H1 (cell line): ENCODE data around the gene TIMD4. TPM values are rescaled to one million over a fixed set of nuclear protein-coding genes. Genes with fewer than 3 reads are reported as not detected.
A peak's percentile ranks its signal among the peaks of the same experiment; 100 is the strongest.

Experiments
- BRCA1 ChIP-seq: IDR thresholded peaks from 2 replicates; pipeline ENCODE4 v1.6.1; 2012; ENCODE audit warnings: low read depth, low read length, improper control_type of control experiment
- HDAC2 ChIP-seq, 2 experiments: fragments of 300-600 bp in 1 of 2; sonication (generic) in 1 of 2; IDR thresholded peaks; 2 replicates each; pipeline ENCODE4 v1.6.1; 2011 to 2012; ENCODE audit warnings: low read depth in 2 of 2, low read length in 2 of 2, mild to moderate bottlenecking in 2 of 2, moderate library complexity in 2 of 2, borderline replicate concordance in 1 of 2, inconsistent platforms in 1 of 2
- HDAC6 ChIP-seq: IDR thresholded peaks from one replicate; pipeline ENCODE4 v1.7.1; 2012; ENCODE audit warnings: low read depth, mild to moderate bottlenecking, inconsistent platforms, low read length, moderate library complexity
- SAP30 ChIP-seq: fragments of 300-600 bp; sonication (generic); IDR thresholded peaks from 2 replicates; pipeline ENCODE4 v1.7.1; 2012; ENCODE audit warnings: low read length, moderate library complexity, mild to moderate bottlenecking, inconsistent platforms; ENCODE audit not compliant: insufficient read depth, insufficient replicate concordance
- TAF7 ChIP-seq: optimal IDR thresholded peaks from 2 replicates; pipeline ENCODE3; 2011; ENCODE audit warnings: low read depth, mild to moderate bottlenecking, inconsistent platforms, low read length, moderate library complexity, borderline replicate concordance
- TCF12 ChIP-seq: IDR thresholded peaks from 2 replicates; pipeline ENCODE4 v1.6.1; 2011; ENCODE audit warnings: low read depth, mild to moderate bottlenecking, low read length
- polyA plus RNA-seq, 7 experiments: library from polyadenylated mRNA; depleted of rRNA in 3 of 7; stranded (reverse) in 5 of 7; unstranded in 2 of 7; fragments of >200 nt in 5 of 7; fragments of 200-250 nt in 2 of 7; gene quantifications; 1 replicate in 5 of 7; 2 replicates in 1 of 7; 4 replicates in 1 of 7; pipeline versions ENCODE4 v1.2.1 to v1.2.3, GENCODE V29; 2011 to 2013; ENCODE audit warnings: missing spikeins in 2 of 7, mixed read lengths in 2 of 7
- total RNA-seq: library from RNA; stranded (reverse); fragmentation: NEBNext Ultra II Directional; extraction: Animal tissue kit (Norgen Biotek cat#: 25700); gene quantifications from 2 replicates; pipeline ENCODE4 v1.2.1, GENCODE V29; 2021
- TF ChIP-seq, protein P1 (sequence below), 3 experiments: IDR thresholded peaks; 1 replicate in 2 of 3; 2 replicates in 1 of 3; pipeline versions ENCODE4 v1.5.1 to v1.6.1; 2011; ENCODE audit warnings: low read length in 3 of 3, mild to moderate bottlenecking in 3 of 3, inconsistent platforms in 2 of 3, low read depth in 1 of 3, moderate library complexity in 1 of 3; ENCODE audit not compliant: insufficient read depth in 1 of 3; ENCODE audit errors: control extremely low read depth in 1 of 3

The TIMD4 gene
- total and polyA plus RNA-seq, 2 of the 8 experiments (the other 6 are each of a cell fraction or from before 2014, with no cell fraction given) = not detected

- TF ChIP-seq, protein P1, sequence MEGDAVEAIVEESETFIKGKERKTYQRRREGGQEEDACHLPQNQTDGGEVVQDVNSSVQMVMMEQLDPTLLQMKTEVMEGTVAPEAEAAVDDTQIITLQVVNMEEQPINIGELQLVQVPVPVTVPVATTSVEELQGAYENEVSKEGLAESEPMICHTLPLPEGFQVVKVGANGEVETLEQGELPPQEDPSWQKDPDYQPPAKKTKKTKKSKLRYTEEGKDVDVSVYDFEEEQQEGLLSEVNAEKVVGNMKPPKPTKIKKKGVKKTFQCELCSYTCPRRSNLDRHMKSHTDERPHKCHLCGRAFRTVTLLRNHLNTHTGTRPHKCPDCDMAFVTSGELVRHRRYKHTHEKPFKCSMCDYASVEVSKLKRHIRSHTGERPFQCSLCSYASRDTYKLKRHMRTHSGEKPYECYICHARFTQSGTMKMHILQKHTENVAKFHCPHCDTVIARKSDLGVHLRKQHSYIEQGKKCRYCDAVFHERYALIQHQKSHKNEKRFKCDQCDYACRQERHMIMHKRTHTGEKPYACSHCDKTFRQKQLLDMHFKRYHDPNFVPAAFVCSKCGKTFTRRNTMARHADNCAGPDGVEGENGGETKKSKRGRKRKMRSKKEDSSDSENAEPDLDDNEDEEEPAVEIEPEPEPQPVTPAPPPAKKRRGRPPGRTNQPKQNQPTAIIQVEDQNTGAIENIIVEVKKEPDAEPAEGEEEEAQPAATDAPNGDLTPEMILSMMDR (IDR thresholded peaks at IDR 0.05; ENCODE audit: control extremely low read depth in 1 of 3, insufficient read depth in 1 of 3, low read depth in 1 of 3, low read length in 3 of 3) = no peak
- TF ChIP-seq HDAC6 (no peak), TAF7 (no peak), HDAC2 (IDR thresholded peaks at IDR 0.05; ENCODE audit: borderline replicate concordance in 1 of 2, low read depth in 2 of 2, low read length in 2 of 2) (peak in 1 of 2 experiments; percentile 34; a peak in 1 of 4 replicates), BRCA1 (no peak), SAP30 (no peak), TCF12 (peak; percentile 100)
Measured at GRCh38 chr5:156913719-156914370, 49.2 kb downstream of the TIMD4 start (continued).
